Mucosa of descending colon (tissue), 3 donors: ENCODE measurements around the gene CEACAM6. TPM values are rescaled to one million over a fixed set of nuclear protein-coding genes. Genes with fewer than 3 reads are reported as not detected.

ENCODE experiments used
- ATAC-seq: fragments of 200-7000 bp; cut with Tn5 transposase; one replicate; pipeline ENCODE4 v1.9.1; 2020; ENCODE audit warnings: mild to moderate bottlenecking, moderate library complexity
- DNase-seq, 3 donors: peaks; one replicate each; pipeline ENCODE4 v3.0.0-alpha.2; 2020
- H3K36me3 ChIP-seq: fragments of 200-600 bp; one replicate; pipeline ENCODE4 v1.8.0; 2021; ENCODE audit warnings: low read depth, mild to moderate bottlenecking
- H3K4me1 ChIP-seq: fragments of 200-600 bp; one replicate; pipeline ENCODE4 v1.8.0; 2021; ENCODE audit warnings: low read depth, mild to moderate bottlenecking
- H3K4me3 ChIP-seq: fragments of 200-600 bp; one replicate; pipeline ENCODE4 v1.8.0; 2021; ENCODE audit warnings: mild to moderate bottlenecking
- H3K9me3 ChIP-seq: fragments of 200-600 bp; one replicate; pipeline ENCODE4 v1.8.0; 2021; ENCODE audit warnings: mild to moderate bottlenecking
- intact Hi-C, 2 donors: fragments of 100-400 bp; cut with DNase I in 1 of 2; cut with micrococcal nuclease in 1 of 2; formaldehyde crosslinking; loops; one replicate each; pipeline versions ENCODE4 v1.11.0 to v1.11.1; 2022; cut with DNase I, micrococcal nuclease
- total RNA-seq, 3 donors: library from RNA; stranded (reverse); fragmentation: NEBNext Ultra II Directional in 2 of 3; extraction: Animal tissue kit (Norgen Biotek cat#: 25700) in 2 of 3; gene quantifications; one replicate each; pipeline versions ENCODE4 v1.2.1 to v1.2.4, GENCODE V29; 2021 to 2023
- TF ChIP-seq, protein P1 (sequence below): fragments of 200-600 bp; IDR thresholded peaks from one replicate; pipeline ENCODE4 v1.8.0; 2022; ENCODE audit warnings: antibody characterized with exemption, mild to moderate bottlenecking
- donor health status: DM: no; HTN: no; CAD: no; lungs with moderate emphysema.
- donor health status: DM: no; HTN: no; CAD: no.
- donor health status: DM: no; HTN: yes; CAD: no.

The CEACAM6 gene
- total RNA-seq, 3 donors from 2014 or later: 249 to 1,767 (median 431) TPM

DNA sequence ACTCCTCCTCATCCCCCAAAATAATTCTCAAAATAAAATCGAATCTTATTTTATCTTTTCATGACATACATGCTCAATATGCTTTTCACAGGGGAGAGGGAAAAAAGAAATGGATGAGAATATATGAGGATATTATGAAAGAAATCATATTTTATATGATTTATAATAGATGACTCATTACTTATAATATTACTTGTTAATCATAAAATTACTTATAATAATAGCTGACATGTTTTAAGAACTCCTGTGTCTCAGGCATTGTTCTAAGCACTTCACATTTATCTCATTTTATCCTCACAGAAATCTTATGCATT is 38.0 kb downstream of the CEACAM6 start:
- Histone ChIP-seq H3K9me3 (no peaks in the 10 kb centered on the region), H3K4me3 (no peak overlapping the region), H3K4me1 (no peaks in the 10 kb centered on the region), H3K36me3 (no peaks in the 10 kb centered on the region)
- DNase-seq: no peak
- intact Hi-C loops: no loop called here
- TF ChIP-seq, protein P1, sequence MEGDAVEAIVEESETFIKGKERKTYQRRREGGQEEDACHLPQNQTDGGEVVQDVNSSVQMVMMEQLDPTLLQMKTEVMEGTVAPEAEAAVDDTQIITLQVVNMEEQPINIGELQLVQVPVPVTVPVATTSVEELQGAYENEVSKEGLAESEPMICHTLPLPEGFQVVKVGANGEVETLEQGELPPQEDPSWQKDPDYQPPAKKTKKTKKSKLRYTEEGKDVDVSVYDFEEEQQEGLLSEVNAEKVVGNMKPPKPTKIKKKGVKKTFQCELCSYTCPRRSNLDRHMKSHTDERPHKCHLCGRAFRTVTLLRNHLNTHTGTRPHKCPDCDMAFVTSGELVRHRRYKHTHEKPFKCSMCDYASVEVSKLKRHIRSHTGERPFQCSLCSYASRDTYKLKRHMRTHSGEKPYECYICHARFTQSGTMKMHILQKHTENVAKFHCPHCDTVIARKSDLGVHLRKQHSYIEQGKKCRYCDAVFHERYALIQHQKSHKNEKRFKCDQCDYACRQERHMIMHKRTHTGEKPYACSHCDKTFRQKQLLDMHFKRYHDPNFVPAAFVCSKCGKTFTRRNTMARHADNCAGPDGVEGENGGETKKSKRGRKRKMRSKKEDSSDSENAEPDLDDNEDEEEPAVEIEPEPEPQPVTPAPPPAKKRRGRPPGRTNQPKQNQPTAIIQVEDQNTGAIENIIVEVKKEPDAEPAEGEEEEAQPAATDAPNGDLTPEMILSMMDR: no peak
- no peak for ATAC-seq

DNA sequence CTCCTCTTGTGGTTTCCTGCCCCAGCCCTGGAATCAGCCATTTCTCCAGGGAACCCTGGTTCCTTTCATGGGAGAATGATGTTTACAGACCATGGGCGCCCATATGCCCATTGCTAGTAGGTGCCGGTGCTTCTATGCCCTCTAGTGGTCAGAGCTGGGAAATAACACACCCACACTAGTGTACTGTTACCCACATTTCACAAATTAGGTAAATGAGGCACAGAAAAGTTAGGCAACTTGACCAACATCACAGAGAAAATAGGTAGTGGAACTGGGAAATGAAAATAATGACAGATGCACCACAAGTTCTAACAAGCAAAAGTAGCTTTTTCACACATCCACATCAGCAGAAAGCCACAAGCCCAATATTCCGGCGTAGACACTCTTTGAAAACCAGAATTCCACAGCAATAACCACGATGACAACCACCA is 39.7 kb downstream of the CEACAM6 start:
- no peaks in the 10 kb centered on the region for H3K9me3 ChIP-seq
- no peaks in the 10 kb centered on the region for H3K4me1 ChIP-seq
- intact Hi-C loops: no loop called here
- TF ChIP-seq, protein P1: peak; percentile 74
- H3K4me3 ChIP-seq: no peak overlapping the region
- no peaks in the 10 kb centered on the region for H3K36me3 ChIP-seq
- ATAC-seq (peak; percentile 86), DNase-seq (peak in 1 of 3 donors; percentile 84)

DNA sequence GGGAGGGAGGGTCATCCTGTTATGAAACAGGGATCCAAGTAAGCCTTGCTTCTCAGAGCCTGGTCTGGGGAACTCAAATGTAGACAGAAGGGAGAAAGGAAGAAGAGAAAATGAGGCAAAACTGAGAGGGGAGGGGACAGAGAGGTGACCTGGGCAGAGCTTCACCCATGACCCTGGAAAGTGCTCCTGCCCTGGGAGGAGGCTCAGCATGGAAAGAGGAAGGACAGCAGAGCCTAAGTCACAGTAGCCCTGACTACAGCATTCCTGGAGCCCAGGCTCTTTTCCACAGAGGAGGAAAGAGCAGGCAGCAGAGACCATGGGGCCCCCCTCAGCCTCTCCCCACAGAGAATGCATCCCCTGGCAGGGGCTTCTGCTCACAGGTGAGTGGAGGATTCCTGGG is 41.0 kb downstream of the CEACAM6 start, which contains the start of gene CEACAM3:
TSS of gene CEACAM3 (plus strand) at position 226 of the 400 bp plus-strand sequence. CDS start at position 317, 91 bp downstream.
- ATAC-seq (peak; percentile 39), DNase-seq (no peak)
- H3K9me3 ChIP-seq: no peaks in the 10 kb centered on the region
- no peaks in the 10 kb centered on the region for H3K36me3 ChIP-seq
- intact Hi-C loops: no loop called here
- no peak within 1 kb of the TSS for H3K4me3 ChIP-seq
- TF ChIP-seq, protein P1: no peak
- H3K4me1 ChIP-seq: no peaks in the 10 kb centered on the region

DNA sequence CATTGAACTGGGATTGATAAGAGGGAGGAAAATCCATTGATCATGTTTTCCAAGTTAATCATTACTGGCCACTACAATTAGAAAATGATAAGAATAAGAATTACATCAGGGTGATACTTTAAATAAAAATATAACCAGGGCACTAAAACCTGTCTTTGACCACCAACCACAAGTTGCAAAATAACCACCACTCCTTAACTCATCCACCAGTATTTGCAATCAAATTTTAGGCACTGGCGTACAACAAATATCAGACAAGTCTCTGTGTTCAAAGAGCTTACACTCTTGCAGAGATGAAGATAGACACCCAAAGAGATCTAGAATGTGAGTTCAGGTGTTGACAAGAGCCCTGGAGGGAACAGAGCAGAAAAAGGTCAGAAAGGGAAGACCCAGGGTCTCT is 41.6 kb downstream of the CEACAM6 start:
- no peak overlapping the region for H3K4me3 ChIP-seq
- no peaks in the 10 kb centered on the region for H3K9me3 ChIP-seq
- H3K4me1 ChIP-seq: peaks cover under 1% of the 10 kb centered on the region
- intact Hi-C loops: no loop called here
- DNase-seq: no peak
- no peak for ATAC-seq
- no peaks in the 10 kb centered on the region for H3K36me3 ChIP-seq
- TF ChIP-seq, protein P1: no peak

DNA sequence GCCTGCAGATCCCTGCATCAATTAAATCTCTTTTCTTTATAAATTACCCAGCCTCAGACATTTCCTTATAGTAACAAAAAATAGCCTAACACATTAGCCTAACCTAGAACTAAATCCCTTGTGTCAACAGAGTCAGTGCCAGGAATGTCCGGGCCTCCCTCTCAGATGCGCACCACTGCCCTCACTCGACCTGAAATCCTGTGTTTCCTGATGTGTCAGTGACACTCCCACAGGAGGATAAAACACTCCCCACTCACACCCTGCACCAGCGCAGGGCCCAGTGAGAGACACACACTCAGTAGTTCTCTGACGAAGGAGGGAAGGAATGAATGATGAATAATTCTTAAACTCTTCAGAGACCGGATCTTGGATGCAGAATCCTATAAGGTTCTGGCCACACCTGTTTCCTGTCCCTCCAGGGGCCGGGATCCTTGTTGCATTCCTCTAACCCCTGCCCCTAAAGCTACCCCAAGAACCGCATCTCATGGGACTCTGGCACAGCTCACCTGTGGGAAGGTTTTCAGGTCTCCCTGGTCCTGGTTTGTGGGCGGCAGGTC is 44.2 kb downstream of the CEACAM6 start:
- intact Hi-C loops: no loop called here
- ATAC-seq (peak; percentile 77), DNase-seq (peak in 1 of 3 donors; percentile 29)
- TF ChIP-seq, protein P1: no peak
- H3K9me3 ChIP-seq: no peaks in the 10 kb centered on the region
- H3K36me3 ChIP-seq: no peaks in the 10 kb centered on the region
- H3K4me3 ChIP-seq: no peak overlapping the region
- H3K4me1 ChIP-seq: peaks cover 4% of the 10 kb centered on the region

DNA sequence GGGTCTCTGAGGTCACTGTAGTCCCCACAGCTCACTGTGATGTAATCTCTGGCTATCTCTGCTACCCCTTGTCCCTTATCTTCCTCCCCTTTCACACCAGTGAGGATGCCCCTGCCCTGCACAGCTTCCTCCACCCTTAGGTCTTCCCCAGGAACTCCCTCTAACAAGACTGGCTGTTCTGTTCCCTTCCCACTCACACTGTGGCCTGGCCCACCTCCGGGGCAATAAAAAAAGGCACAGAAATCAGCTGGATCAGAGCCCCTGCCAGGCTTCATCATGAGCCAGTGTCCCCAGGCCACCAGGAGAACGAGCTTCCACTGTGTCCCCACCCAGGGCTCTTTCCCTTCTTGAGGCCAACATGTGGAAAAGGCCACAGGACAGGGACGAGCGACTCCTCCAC is 45.7 kb downstream of the CEACAM6 start:
- Histone ChIP-seq H3K36me3 (no peaks in the 10 kb centered on the region), H3K9me3 (no peaks in the 10 kb centered on the region), H3K4me1 (peaks cover 4% of the 10 kb centered on the region), H3K4me3 (no peak overlapping the region)
- TF ChIP-seq, protein P1: no peak
- DNase-seq (no peak), ATAC-seq (no peak)
- intact Hi-C loops: no loop called here
